Left lung (tissue), 10 donors: ENCODE results near the gene ABLIM2. TPM values are rescaled to one million over a fixed set of nuclear protein-coding genes. Genes with fewer than 3 reads are reported as not detected.

Experiments
- ATAC-seq: fragments of 200-7000 bp; cut with Tn5 transposase; one replicate; pipeline ENCODE4 v1.9.1; 2020; ENCODE audit warnings: moderate library complexity
- DNase-seq, 4 donors: peaks; one replicate each; pipeline ENCODE4 v3.0.0-alpha.2; 2013 to 2020
- H3K27ac ChIP-seq, 2 donors: fragments of 200-600 bp; sonication (generic) in 1 of 2; one replicate each; pipeline versions ENCODE4 v1.5.0 to v1.8.0; 2020 to 2021
- H3K27me3 ChIP-seq, 2 donors: fragments of 200-600 bp; sonication (generic) in 1 of 2; one replicate each; pipeline versions ENCODE4 v1.5.0 to v1.8.0; 2020 to 2021
- H3K36me3 ChIP-seq, 2 donors: fragments of 200-600 bp; sonication (generic) in 1 of 2; one replicate each; pipeline versions ENCODE4 v1.5.0 to v1.8.0; 2020 to 2021
- H3K4me1 ChIP-seq, 2 donors: fragments of 200-600 bp; one replicate each; pipeline ENCODE4 v1.8.0; 2021
- H3K4me3 ChIP-seq, 2 donors: fragments of 200-600 bp; sonication (generic) in 1 of 2; one replicate each; pipeline versions ENCODE4 v1.5.0 to v1.8.0; 2020 to 2021; ENCODE audit warnings: mild to moderate bottlenecking in 1 of 2
- H3K9me3 ChIP-seq, 2 donors: fragments of 200-600 bp; sonication (generic) in 1 of 2; one replicate each; pipeline versions ENCODE4 v1.5.0 to v1.8.0; 2020 to 2021
- intact Hi-C, 2 donors: fragments of 100-400 bp; cut with DNase I; formaldehyde crosslinking; loops; one replicate each; pipeline versions ENCODE4 v1.11.2 to v1.14.2; 2022
- polyA plus RNA-seq, 6 donors: library from polyadenylated mRNA; unstranded; fragments of 120-200 nt; gene quantifications; one replicate each; pipeline ENCODE4 v1.2.1, GENCODE V29; 2013; ENCODE audit not compliant: insufficient read length in 6 of 6
- total RNA-seq, 2 donors: library from RNA; stranded (reverse); fragmentation: NEBNext Ultra II Directional; extraction: Animal tissue kit (Norgen Biotek cat#: 25700); gene quantifications; one replicate each; pipeline ENCODE4 v1.2.1, GENCODE V29; 2021
- TF ChIP-seq, protein P1 (sequence below), 2 donors: fragments of 200-600 bp; sonication (generic) in 1 of 2; IDR thresholded peaks; one replicate each; pipeline versions ENCODE4 v1.5.0 to v1.8.0; 2021; ENCODE audit warnings: antibody characterized with exemption in 2 of 2
- donor health status: DM: no; HTN: yes; CAD: no.
- donor health status: DM: no; HTN: no; CAD: no.

Gene ABLIM2
- total and polyA plus RNA-seq, 8 donors = 5.7 to 10.2 (median 7.0) TPM

- ATAC-seq = peak; percentile 32
- Histone ChIP-seq H3K36me3 (no peaks in the 10 kb centered on the region), H3K4me1 (peaks cover 5 to 29% of the 10 kb centered on the region in 2 donors), H3K4me3 (no peak overlapping the region), H3K9me3 (no peaks in the 10 kb centered on the region), H3K27me3 (peaks cover 0 to 11% of the 10 kb centered on the region in 2 donors), H3K27ac (peak overlapping the region in 1 of 2 donors; percentile 53)
- DNase-seq = no peak
- TF ChIP-seq, protein P1, sequence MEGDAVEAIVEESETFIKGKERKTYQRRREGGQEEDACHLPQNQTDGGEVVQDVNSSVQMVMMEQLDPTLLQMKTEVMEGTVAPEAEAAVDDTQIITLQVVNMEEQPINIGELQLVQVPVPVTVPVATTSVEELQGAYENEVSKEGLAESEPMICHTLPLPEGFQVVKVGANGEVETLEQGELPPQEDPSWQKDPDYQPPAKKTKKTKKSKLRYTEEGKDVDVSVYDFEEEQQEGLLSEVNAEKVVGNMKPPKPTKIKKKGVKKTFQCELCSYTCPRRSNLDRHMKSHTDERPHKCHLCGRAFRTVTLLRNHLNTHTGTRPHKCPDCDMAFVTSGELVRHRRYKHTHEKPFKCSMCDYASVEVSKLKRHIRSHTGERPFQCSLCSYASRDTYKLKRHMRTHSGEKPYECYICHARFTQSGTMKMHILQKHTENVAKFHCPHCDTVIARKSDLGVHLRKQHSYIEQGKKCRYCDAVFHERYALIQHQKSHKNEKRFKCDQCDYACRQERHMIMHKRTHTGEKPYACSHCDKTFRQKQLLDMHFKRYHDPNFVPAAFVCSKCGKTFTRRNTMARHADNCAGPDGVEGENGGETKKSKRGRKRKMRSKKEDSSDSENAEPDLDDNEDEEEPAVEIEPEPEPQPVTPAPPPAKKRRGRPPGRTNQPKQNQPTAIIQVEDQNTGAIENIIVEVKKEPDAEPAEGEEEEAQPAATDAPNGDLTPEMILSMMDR (IDR thresholded peaks at IDR 0.05) = no peak
- intact Hi-C loops = no loop called here
Observed at GRCh38 chr4:7960017-7960789, 198.4 kb downstream of the ABLIM2 start.

GRCh38 chr4:7959078-7959477 lies 199.5 kb downstream of the ABLIM2 start:
- Histone ChIP-seq H3K27me3 (peaks cover 0 to 11% of the 10 kb centered on the region in 2 donors), H3K4me3 (no peak overlapping the region), H3K9me3 (peaks cover 0 to 4% of the 10 kb centered on the region in 2 donors), H3K36me3 (no peaks in the 10 kb centered on the region), H3K27ac (no peak overlapping the region), H3K4me1 (peaks cover 5 to 18% of the 10 kb centered on the region in 2 donors)
- intact Hi-C loops = no loop called here
- ATAC-seq (no peak), DNase-seq (no peak)
- TF ChIP-seq, protein P1 (IDR thresholded peaks at IDR 0.05) = no peak

GRCh38 chr4:7956934-7957656 lies 201.5 kb downstream of the ABLIM2 start:
- intact Hi-C loops = no loop called here
- no peaks in the 10 kb centered on the region for H3K36me3 ChIP-seq
- no peak overlapping the region for H3K4me3 ChIP-seq
- H3K9me3 ChIP-seq = peaks cover 0 to 5% of the 10 kb centered on the region in 2 donors
- H3K27me3 ChIP-seq = peaks cover 0 to 11% of the 10 kb centered on the region in 2 donors
- TF ChIP-seq, protein P1 (IDR thresholded peaks at IDR 0.05) = no peak
- H3K27ac ChIP-seq = no peak overlapping the region
- ATAC-seq (no peak), DNase-seq (no peak)
- H3K4me1 ChIP-seq = peaks cover 5 to 17% of the 10 kb centered on the region in 2 donors

GRCh38 chr4:7956270-7956808 lies 202.3 kb downstream of the ABLIM2 start:
- no peaks in the 10 kb centered on the region for H3K36me3 ChIP-seq
- H3K4me3 ChIP-seq = no peak overlapping the region
- peaks cover 0 to 11% of the 10 kb centered on the region in 2 donors for H3K27me3 ChIP-seq
- intact Hi-C loops = no loop called here
- ATAC-seq (peak; percentile 46), DNase-seq (peak in 1 of 4 donors; percentile 51)
- H3K9me3 ChIP-seq = peaks cover 0 to 5% of the 10 kb centered on the region in 2 donors
- peaks cover 5 to 17% of the 10 kb centered on the region in 2 donors for H3K4me1 ChIP-seq
- peak overlapping the region in 1 of 2 donors; percentile 9 for H3K27ac ChIP-seq
- TF ChIP-seq, protein P1 (IDR thresholded peaks at IDR 0.05) = no peak

GRCh38 chr4:7955393-7955792 lies 203.2 kb downstream of the ABLIM2 start:
- intact Hi-C loops = no loop called here
- no peak for ATAC-seq
- H3K4me1 ChIP-seq = peaks cover 2 to 8% of the 10 kb centered on the region in 2 donors

More at GRCh38 chr4:7955393-7955792, 203.2 kb downstream of the ABLIM2 start:
- no peak overlapping the region for H3K4me3 ChIP-seq
- H3K36me3 ChIP-seq = no peaks in the 10 kb centered on the region
- H3K9me3 ChIP-seq = peaks cover 0 to 8% of the 10 kb centered on the region in 2 donors
- DNase-seq = no peak
- peaks cover 0 to 9% of the 10 kb centered on the region in 2 donors for H3K27me3 ChIP-seq
- no peak overlapping the region for H3K27ac ChIP-seq
- TF ChIP-seq, protein P1 (IDR thresholded peaks at IDR 0.05) = no peak
